ENCODE measurements around the gene RAD50. TPM values are rescaled to one million over a fixed set of nuclear protein-coding genes. Genes with fewer than 3 reads are reported as not detected.

Gene RAD50
- total and polyA plus RNA-seq, 2 donors (not counting 1 experiment from before 2014, with no cell fraction given): 21.5 to 35.7 TPM

GRCh38 chr5:132686193-132686592 lies 129.4 kb downstream of the RAD50 start:
- no peaks in the 10 kb centered on the region for H3K4me1 ChIP-seq (ENCODE audit: control insufficient read depth, extremely low read depth, insufficient read depth, low read length)
- H3K4me2 ChIP-seq (ENCODE audit: extremely low read depth, insufficient read depth, low read length): no peak overlapping the region
- H3K36me3 ChIP-seq (ENCODE audit: control insufficient read depth, insufficient read depth, low read length): no peaks in the 10 kb centered on the region
- no peaks in the 10 kb centered on the region for H3K27me3 ChIP-seq (ENCODE audit: control insufficient read depth, insufficient read depth, low read length)
- H3K9ac ChIP-seq (ENCODE audit: insufficient read depth, low read length): no peak overlapping the region
- no peak for TF ChIP-seq EZH2 (IDR thresholded peaks at IDR 0.05; ENCODE audit: low read length, missing control alignments)
- TF ChIP-seq CTCF (conservative IDR thresholded peaks at IDR 0.05 in 1 of 2, IDR thresholded peaks at IDR 0.05 in 1 of 2; ENCODE audit: low read depth in 1 of 2, low read length in 2 of 2): no peak
- H3K4me3 ChIP-seq (replicated peaks in 1 of 4; ENCODE audit: control extremely low read depth in 1 of 4, insufficient read depth in 1 of 4, low read depth in 3 of 4, low read length in 4 of 4): no peak overlapping the region
- H3K27ac ChIP-seq (ENCODE audit: insufficient read depth, low read length): no peak overlapping the region
- no peaks in the 10 kb centered on the region for H4K20me1 ChIP-seq (ENCODE audit: control insufficient read depth, extremely low read depth, insufficient read depth, low read length)
- H3K9me3 ChIP-seq (ENCODE audit: control insufficient read depth, insufficient read depth, low read depth, low read length): no peaks in the 10 kb centered on the region
- no peak overlapping the region for H2AFZ ChIP-seq (ENCODE audit: low read length)
- no peak for DNase-seq (ENCODE audit: low read depth in 2 of 2)
- no peaks in the 10 kb centered on the region for H3K79me2 ChIP-seq (ENCODE audit: control insufficient read depth, insufficient read depth, low read length)

GRCh38 chr5:132687995-132688394 lies 131.2 kb downstream of the RAD50 start:
- no peak for TF ChIP-seq EZH2 (IDR thresholded peaks at IDR 0.05; ENCODE audit: low read length, missing control alignments)
- no peak for TF ChIP-seq CTCF (conservative IDR thresholded peaks at IDR 0.05 in 1 of 2, IDR thresholded peaks at IDR 0.05 in 1 of 2; ENCODE audit: low read depth in 1 of 2, low read length in 2 of 2)

GRCh38 chr5:132688536-132689339 lies 132.0 kb downstream of the RAD50 start:
- Histone ChIP-seq H3K9ac (ENCODE audit: insufficient read depth, low read length) (no peak overlapping the region), H2AFZ (ENCODE audit: low read length) (no peak overlapping the region), H3K36me3 (ENCODE audit: control insufficient read depth, insufficient read depth, low read length) (no peaks in the 10 kb centered on the region), H3K79me2 (ENCODE audit: control insufficient read depth, insufficient read depth, low read length) (no peaks in the 10 kb centered on the region), H3K4me2 (ENCODE audit: extremely low read depth, insufficient read depth, low read length) (no peak overlapping the region), H4K20me1 (ENCODE audit: control insufficient read depth, extremely low read depth, insufficient read depth, low read length) (no peaks in the 10 kb centered on the region), H3K4me3 (replicated peaks in 1 of 4; ENCODE audit: control extremely low read depth in 1 of 4, insufficient read depth in 1 of 4, low read depth in 3 of 4, low read length in 4 of 4) (no peak overlapping the region), H3K4me1 (ENCODE audit: control insufficient read depth, extremely low read depth, insufficient read depth, low read length) (no peaks in the 10 kb centered on the region), H3K27me3 (ENCODE audit: control insufficient read depth, insufficient read depth, low read length) (no peaks in the 10 kb centered on the region), H3K9me3 (ENCODE audit: control insufficient read depth, insufficient read depth, low read depth, low read length) (no peaks in the 10 kb centered on the region), H3K27ac (ENCODE audit: insufficient read depth, low read length) (no peak overlapping the region)
- TF ChIP-seq EZH2 (IDR thresholded peaks at IDR 0.05; ENCODE audit: low read length, missing control alignments): no peak
- no peak for TF ChIP-seq CTCF (conservative IDR thresholded peaks at IDR 0.05 in 1 of 2, IDR thresholded peaks at IDR 0.05 in 1 of 2; ENCODE audit: low read depth in 1 of 2, low read length in 2 of 2)
- DNase-seq (ENCODE audit: low read depth in 2 of 2): no peak

More at GRCh38 chr5:132687995-132688394, 131.2 kb downstream of the RAD50 start:
- Histone ChIP-seq H3K9me3 (ENCODE audit: control insufficient read depth, insufficient read depth, low read depth, low read length) (no peaks in the 10 kb centered on the region), H3K9ac (ENCODE audit: insufficient read depth, low read length) (no peak overlapping the region), H3K4me2 (ENCODE audit: extremely low read depth, insufficient read depth, low read length) (no peak overlapping the region), H3K4me1 (ENCODE audit: control insufficient read depth, extremely low read depth, insufficient read depth, low read length) (no peaks in the 10 kb centered on the region), H3K27me3 (ENCODE audit: control insufficient read depth, insufficient read depth, low read length) (no peaks in the 10 kb centered on the region), H3K36me3 (ENCODE audit: control insufficient read depth, insufficient read depth, low read length) (no peaks in the 10 kb centered on the region), H4K20me1 (ENCODE audit: control insufficient read depth, extremely low read depth, insufficient read depth, low read length) (no peaks in the 10 kb centered on the region), H3K4me3 (replicated peaks in 1 of 4; ENCODE audit: control extremely low read depth in 1 of 4, insufficient read depth in 1 of 4, low read depth in 3 of 4, low read length in 4 of 4) (no peak overlapping the region), H2AFZ (ENCODE audit: low read length) (no peak overlapping the region), H3K27ac (ENCODE audit: insufficient read depth, low read length) (no peak overlapping the region), H3K79me2 (ENCODE audit: control insufficient read depth, insufficient read depth, low read length) (no peaks in the 10 kb centered on the region)
- no peak for DNase-seq (ENCODE audit: low read depth in 2 of 2)

Measured in fibroblast of lung (primary cell).